NCI-H146 treated with DMSO at 0.1 percent for 48 hours (cell line): ENCODE data around the gene ZNF778.
"Not testable (repeated sequence)": the region's sequence is repeated elsewhere in the genome, so short reads cannot be mapped to it uniquely, and the experiment has no call there.

Experiments used
- DNase-seq: peaks from one replicate; lab custom pipeline; 2025; ENCODE audit not compliant: unreplicated experiment; lab: John Stamatoyannopoulos, UW

ZNF778 gene

DNA sequence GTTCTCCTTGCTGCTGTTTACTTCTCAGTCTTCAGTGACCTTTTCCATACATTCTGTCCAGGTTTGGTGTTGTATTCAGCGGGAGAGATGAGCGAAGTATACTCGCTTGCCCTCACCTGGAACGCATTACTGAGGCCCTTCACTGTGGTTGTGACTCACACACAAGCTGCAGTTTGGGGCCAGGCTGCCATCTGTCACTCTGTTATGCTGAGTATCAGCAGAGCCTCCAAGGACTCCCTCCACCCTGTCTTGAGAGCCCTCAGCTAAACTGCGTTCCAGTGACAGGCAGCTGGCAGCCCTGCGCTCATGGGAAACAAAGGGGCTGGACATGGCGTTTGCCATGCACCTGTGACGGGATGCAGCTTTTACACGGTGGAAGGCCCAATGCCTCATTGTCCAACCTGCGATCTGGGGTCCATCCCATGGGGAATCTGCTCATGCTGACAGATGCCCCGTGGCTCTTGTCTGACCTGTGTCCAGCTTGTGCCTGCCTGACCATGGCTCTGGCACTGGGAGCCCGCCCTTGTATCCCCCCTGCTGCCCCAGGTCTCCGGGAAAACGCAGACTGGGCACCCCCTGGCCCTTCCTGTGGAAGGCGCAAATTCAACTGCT, 6.5 kb upstream of the ZNF778 start:
- no peak for DNase-seq

DNA sequence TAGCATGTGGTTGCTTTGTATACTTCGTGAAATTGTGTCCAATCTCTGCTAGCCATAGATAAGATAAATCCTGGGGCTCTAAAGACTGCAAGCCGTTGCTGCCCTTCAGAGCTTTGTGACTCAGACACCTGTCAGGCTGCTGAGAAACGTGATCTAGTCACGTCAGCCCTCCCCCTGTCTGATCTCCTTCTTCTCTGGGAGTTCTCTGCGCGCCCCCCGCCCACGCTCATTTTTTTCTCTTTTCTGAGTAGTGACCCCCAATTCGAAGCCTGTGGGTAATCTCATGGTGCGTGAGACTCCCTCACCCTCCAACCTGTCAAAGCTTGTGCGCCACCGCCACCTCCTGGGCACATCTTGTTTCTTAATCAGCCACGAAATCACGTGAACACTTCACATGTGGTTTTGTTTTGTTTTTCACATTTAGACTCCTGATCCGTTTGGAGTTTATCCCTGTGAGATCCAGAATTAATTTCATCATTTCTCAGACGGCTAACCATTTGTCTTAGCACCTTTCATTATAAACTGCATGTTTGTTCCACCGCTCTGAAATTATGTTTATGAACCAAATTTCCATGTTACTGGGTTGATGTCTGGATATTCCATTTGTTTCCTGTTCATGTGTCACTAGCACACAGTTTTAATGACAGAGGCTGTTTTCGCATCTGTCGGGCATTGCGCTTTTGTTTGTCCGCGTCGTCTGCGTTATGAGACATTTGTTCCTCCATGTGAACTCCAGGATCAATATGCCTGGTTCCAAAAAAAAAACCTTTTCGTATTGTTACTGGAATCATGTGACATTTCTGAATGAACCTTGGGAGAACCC, 977 bp upstream of the ZNF778 start:
- DNase-seq = peak; percentile 17

GRCh38 chr16:89217138-89217387, 440 bp upstream of the ZNF778 start:
- DNase-seq = no peak

DNA sequence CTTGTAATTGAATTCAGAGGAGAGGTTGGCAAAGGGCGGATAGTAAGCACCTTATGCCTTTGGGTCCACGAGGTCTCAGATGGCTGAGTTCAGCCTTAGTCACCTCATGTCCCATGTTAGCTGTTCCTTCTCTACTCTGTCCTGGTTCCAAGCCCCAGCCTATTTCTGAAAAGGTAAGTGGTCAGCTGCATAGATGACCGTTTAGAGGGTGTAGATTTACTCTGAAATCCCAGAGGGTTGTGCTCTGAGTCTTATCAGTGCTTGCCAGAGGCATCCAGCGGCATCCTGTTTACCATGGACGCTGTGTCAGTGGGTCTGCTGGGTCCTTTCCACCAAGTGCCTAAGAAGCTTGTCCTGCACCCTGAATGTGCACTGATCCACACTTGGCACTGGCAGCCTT, 1.9 kb downstream of the ZNF778 start:
- DNase-seq = no peak

DNA sequence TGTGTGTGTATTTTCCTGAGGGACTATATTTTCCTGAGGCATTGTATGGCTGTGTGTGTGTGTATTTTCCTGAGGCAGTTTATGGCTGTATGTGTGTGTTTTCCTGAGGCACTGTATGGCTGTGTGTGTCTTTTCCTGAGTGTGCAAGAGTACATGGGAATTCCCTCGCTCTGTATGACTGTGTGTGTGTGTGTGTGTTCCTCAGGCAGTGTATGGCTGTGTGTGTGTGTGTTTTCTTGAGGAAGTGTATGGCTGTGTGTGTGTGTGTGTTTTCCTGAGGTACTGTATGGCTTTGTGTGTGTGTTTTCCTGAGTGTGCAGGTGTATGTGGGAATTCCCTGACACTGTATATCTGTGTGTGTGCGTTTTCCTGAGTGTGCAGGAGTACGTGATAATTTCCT, 4.1 kb downstream of the ZNF778 start:
- DNase-seq = no peak

DNA sequence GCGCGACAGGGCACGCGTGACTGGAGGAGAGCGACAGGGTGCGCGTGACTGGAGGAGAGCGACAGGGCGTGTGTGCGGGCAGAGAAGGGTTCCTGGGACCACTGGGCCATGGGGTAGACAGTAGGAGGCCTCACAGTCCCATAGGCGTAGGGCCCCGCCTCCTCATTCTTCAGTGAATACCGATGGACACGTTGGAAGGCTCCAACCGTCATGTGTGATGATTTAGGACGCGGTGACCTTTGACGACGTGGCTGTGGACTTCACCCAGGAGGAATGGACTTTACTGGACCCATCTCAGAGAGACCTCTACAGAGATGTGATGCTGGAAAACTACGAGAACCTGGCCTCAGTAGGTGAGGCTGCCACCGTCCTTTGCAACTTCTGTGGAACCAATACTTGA, 5.4 kb downstream of the ZNF778 start:
- DNase-seq = no peak

- DNase-seq = no peak
These were observed 7.2 kb downstream of the ZNF778 start for GRCh38 chr16:89224665-89225064.

DNA sequence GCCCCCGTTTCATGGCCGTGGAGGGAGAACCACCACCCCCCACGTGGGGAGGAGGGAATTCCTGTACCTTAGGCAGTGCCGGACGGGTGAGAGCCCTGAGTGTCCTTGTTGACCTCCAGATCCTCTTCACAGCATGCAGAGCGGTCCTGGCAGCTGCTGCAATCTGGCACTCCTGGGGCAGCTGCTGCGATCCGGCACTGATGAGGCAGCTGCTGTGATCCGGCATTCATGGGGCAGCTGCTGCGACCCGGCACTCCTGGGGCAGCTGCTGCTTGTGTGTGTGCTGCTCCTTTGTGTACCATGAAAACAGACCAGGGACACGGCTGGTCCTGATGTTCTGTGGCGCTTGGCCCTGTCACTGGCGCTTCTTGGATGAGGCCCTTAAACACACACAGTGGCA, 12.8 kb downstream of the ZNF778 start:
- no peak for DNase-seq

GRCh38 chr16:89232107-89232506, 14.6 kb downstream of the ZNF778 start:
- DNase-seq = no peak

DNA sequence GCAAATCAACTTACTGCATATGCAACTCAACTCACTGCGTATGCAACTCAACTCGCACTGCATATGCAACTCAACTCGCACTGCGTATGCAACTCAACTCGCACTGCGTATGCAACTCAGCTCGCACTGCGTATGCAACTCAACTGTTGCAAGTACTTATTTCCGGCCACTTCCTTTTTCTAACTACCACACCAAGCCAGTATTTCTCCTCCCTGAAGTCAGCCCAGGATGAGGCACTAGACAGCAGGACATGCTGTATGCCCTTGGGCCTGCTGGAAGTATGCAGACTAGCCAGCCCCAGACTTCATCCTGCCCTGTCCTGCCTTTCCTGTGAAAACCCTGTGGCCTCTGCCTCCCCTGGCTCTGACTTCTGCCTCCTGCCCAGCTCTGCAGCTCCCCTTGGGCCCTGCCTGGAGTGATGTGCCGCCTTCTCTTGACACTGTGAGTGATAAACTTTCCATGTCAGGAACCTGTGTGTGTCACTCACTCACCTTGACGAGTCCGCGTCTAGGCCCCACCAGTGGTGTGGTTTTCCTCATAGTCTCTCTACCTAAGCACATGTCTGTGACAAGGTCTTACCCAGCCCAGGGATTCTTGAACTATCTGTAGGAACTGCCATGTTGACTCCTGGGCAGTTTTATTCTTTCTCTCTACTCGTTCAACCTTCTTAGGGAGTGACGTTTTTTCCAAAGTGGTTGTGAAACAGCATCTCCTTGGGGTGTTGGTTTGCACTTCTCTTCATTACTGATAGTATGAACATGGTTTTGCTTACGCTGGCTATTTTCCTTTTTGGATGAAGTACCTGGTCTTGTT, 16.4 kb downstream of the ZNF778 start:
- DNase-seq = no peak

- DNase-seq = no peak
These were observed 20.2 kb downstream of the ZNF778 start for GRCh38 chr16:89237733-89238132.

DNA sequence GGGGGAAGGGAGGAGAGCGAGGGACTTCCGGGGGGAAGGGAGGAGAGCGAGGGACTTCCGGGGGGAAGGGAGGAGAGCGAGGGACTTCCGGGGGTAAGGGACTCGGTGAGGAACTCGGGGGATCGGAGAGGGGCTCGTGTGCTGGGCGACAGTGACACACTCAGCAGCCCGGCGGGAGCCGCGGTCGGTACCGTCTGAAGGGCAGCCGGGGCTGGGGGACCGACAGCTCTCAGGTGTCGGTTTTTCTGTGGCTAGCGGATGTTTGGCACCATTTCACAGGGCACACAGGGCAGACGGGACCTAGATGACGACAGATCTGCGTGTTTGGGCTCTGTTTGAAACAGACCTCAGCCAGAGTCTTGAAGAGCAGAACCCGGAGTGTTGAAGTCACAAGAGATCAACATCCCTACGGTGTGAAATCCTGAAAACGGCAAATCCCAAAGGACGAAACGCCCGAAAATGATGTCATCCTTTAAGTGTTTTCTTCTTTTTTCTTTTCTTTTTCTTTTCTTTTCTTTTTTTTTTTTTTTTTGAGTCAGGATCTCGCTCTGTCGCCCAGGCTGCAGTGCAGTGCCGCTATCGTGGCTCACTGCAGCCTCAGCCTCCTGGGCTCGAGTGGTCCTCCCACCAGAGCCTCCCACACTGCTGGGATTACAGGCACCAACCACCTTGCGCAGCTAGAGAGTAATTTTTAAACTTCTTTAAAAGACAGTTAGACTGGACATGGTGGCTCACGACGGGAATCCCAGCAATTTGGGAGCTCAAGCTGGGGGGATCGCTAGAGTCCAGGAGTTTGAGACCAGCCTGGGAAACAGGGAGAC, 23.9 kb downstream of the ZNF778 start:
- DNase-seq = peak; percentile 24

DNA sequence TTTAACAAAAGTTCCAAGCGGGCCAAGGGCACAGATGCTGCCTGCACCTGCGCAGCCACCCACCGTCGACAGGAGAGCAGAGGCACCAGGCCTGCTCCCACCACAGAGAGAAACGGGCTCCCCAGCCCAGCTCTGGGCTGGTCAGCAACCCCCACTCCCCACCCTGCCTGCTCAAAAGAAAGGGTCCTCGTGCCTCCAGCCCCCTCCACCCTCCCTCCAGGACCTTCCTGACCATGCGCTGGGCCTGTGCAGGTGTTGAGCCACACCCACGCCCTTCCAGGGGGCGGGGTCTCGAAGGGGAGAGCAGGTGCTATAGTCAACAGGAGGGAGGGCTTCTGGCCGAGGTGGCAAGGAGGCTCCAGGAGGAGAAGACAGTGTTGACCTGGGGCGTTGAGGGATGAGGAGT, 25.3 kb downstream of the ZNF778 start:
- DNase-seq = no peak

- no peak for DNase-seq
These were observed 26.2 kb downstream of the ZNF778 start for GRCh38 chr16:89243664-89244063.

- DNase-seq = not testable (repeated sequence)
These were observed 26.8 kb downstream of the ZNF778 start for GRCh38 chr16:89244264-89244663.

DNA sequence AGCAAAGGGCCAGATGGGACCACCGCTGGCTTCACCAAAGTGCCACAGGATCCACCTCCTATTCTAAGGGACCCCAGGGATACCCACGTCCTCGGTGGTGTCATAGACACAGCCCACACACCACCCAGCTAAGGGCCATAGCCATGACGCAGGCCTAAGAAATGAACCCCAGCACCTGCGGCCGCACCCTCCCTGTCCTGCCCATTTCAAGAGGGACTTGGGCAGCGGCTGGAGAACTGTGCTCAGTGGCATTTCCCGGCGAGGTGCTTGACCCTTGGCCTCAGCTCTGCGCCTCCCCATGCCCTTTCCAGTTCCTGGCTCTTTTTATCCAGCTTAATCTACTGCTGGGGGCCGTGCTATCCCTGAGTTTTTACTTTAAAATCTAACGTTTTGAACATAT, 27.3 kb downstream of the ZNF778 start:
- DNase-seq = no peak

- DNase-seq = no peak
These were observed 28.9 kb downstream of the ZNF778 start for GRCh38 chr16:89246383-89246902.

GRCh38 chr16:89246903-89247733, 29.6 kb downstream of the ZNF778 start:
- DNase-seq = peak; percentile 54

GRCh38 chr16:89247734-89248075, 30.2 kb downstream of the ZNF778 start:
- DNase-seq = not testable (repeated sequence)
